Fibroblast of lung (primary cell): ENCODE data around the gene LCNL1.

Experiments
- CTCF ChIP-seq, 2 donors: IDR thresholded peaks in 1 of 2; conservative IDR thresholded peaks in 1 of 2; 1 replicate in 1 of 2; 2 replicates in 1 of 2; pipeline ENCODE4 v1.5.1; 2011 to 2012; ENCODE audit warnings: low read length in 2 of 2, control low read depth in 1 of 2, inconsistent platforms in 1 of 2, low read depth in 1 of 2, mild to moderate bottlenecking in 1 of 2
- EZH2 ChIP-seq: IDR thresholded peaks from 2 replicates; pipeline ENCODE4 v1.5.1; 2012; ENCODE audit warnings: low read length, control low read depth, mild to moderate bottlenecking; ENCODE audit errors: missing control alignments

GRCh38 chr9:136942112-136942880 is 40.5 kb upstream of the LCNL1 start:
- no peak for TF ChIP-seq CTCF (conservative IDR thresholded peaks at IDR 0.05 in 1 of 2, IDR thresholded peaks at IDR 0.05 in 1 of 2; ENCODE audit: low read depth in 1 of 2, low read length in 2 of 2)
- no peak for TF ChIP-seq EZH2
